Neural cell (in vitro differentiated cells): Measurements from ENCODE around the gene ZNF287. TPM values are rescaled to one million over a fixed set of nuclear protein-coding genes. Genes with fewer than 3 reads are reported as not detected.

Experiments used
- H2AFZ ChIP-seq: fragments of 200-600, 300-800 bp; sonication (generic), shearing (Covaris generic); 2 replicates; pipeline ENCODE4 v1.6.0; 2014; ENCODE audit warnings: low read depth, mild to moderate bottlenecking, antibody characterized with exemption, low read length, moderate library complexity
- H3F3A ChIP-seq: fragments of 200-600 bp; shearing (Covaris generic); 2 replicates; pipeline ENCODE4 v1.6.1; 2016; ENCODE audit warnings: mild to moderate bottlenecking, moderate library complexity, mixed read lengths, antibody characterized with exemption, low read length; ENCODE audit not compliant: insufficient read depth, poor library complexity, severe bottlenecking
- H3K27ac ChIP-seq: fragments of 200-600, 300-800 bp; sonication (generic), shearing (Covaris generic); 2 replicates; pipeline ENCODE4 v1.5.1; 2014; ENCODE audit warnings: mild to moderate bottlenecking, low read length, moderate library complexity
- H3K27me3 ChIP-seq: fragments of 300-800, 200-600 bp; sonication (generic), shearing (Covaris generic); 2 replicates; pipeline ENCODE4 v1.6.0; 2014; ENCODE audit warnings: mild to moderate bottlenecking, low read depth, low read length, moderate library complexity; ENCODE audit not compliant: insufficient read depth
- H3K36me3 ChIP-seq: fragments of 300-800, 200-600 bp; sonication (generic), shearing (Covaris generic); 2 replicates; pipeline ENCODE4 v1.5.1; 2014; ENCODE audit warnings: mild to moderate bottlenecking, antibody characterized with exemption, low read length, moderate library complexity; ENCODE audit not compliant: insufficient read depth
- H3K4me2 ChIP-seq: fragments of 300-800, 200-600 bp; sonication (generic), shearing (Covaris generic); 2 replicates; pipeline ENCODE4 v1.6.0; 2014; ENCODE audit warnings: mild to moderate bottlenecking, low read length
- H3K4me3 ChIP-seq: fragments of 300-800, 200-600 bp; sonication (generic), shearing (Covaris generic); 2 replicates; pipeline ENCODE4 v1.5.1; 2014; ENCODE audit warnings: mild to moderate bottlenecking, low read length, moderate library complexity
- H3K79me2 ChIP-seq: fragments of 200-600 bp; shearing (Covaris generic); replicated peaks from 2 replicates; pipeline ENCODE4 v1.6.0; 2014; ENCODE audit warnings: mild to moderate bottlenecking, low read length, moderate library complexity; ENCODE audit not compliant: insufficient read depth
- H3K9ac ChIP-seq: fragments of 300-800, 200-600 bp; sonication (generic), shearing (Covaris generic); 2 replicates; pipeline ENCODE4 v1.6.1; 2016; ENCODE audit warnings: mild to moderate bottlenecking, low read length, mixed read lengths
- H3K9me2 ChIP-seq: fragments of 200-600 bp; shearing (Covaris generic); 2 replicates; pipeline ENCODE4 v1.6.1; 2016; ENCODE audit warnings: mild to moderate bottlenecking, low read length, mixed read lengths; ENCODE audit not compliant: insufficient read depth
- H3K9me3 ChIP-seq: fragments of 200-600, 300-800 bp; sonication (generic), shearing (Covaris generic); 2 replicates; pipeline ENCODE4 v1.6.1; 2016; ENCODE audit warnings: mild to moderate bottlenecking, mixed run types, low read length, moderate library complexity, mixed read lengths
- H4K20me1 ChIP-seq: fragments of 200-600 bp; shearing (Covaris generic); 2 replicates; pipeline ENCODE4 v1.6.1; 2016; ENCODE audit warnings: mild to moderate bottlenecking, mixed run types; ENCODE audit not compliant: insufficient read depth
- EP300 ChIP-seq: fragments of 450-650 bp; conservative IDR thresholded peaks from 2 replicates; pipeline ENCODE4 v1.6.1; 2014; ENCODE audit warnings: antibody characterized with exemption, mild to moderate bottlenecking, moderate library complexity; ENCODE audit not compliant: poor library complexity, severe bottlenecking
- EZH2 ChIP-seq: fragments of 200-600, 300-800 bp; shearing (Covaris generic), sonication (generic); IDR thresholded peaks from 2 replicates; pipeline ENCODE4 v1.6.1; 2014; ENCODE audit warnings: antibody characterized with exemption, low read length, borderline replicate concordance, mild to moderate bottlenecking; ENCODE audit not compliant: insufficient read depth, poor library complexity, severe bottlenecking
- MXI1 ChIP-seq: fragments of 450-650 bp; conservative IDR thresholded peaks from 2 replicates; pipeline ENCODE4 v1.6.1; 2014; ENCODE audit warnings: antibody characterized with exemption, mild to moderate bottlenecking; ENCODE audit not compliant: poor library complexity, severe bottlenecking
- POLR2AphosphoS5 ChIP-seq: IDR thresholded peaks from 2 replicates; pipeline ENCODE4 v1.6.1; 2012
- RAD21 ChIP-seq: fragments of 450-650 bp; conservative IDR thresholded peaks from 2 replicates; pipeline ENCODE4 v1.6.1; 2014; ENCODE audit warnings: antibody characterized with exemption, mild to moderate bottlenecking, moderate library complexity
- SMC3 ChIP-seq: fragments of 450-650 bp; conservative IDR thresholded peaks from 2 replicates; pipeline ENCODE4 v1.6.1; 2014; ENCODE audit warnings: antibody characterized with exemption, mild to moderate bottlenecking, moderate library complexity; ENCODE audit not compliant: poor library complexity
- TAF1 ChIP-seq: IDR thresholded peaks from 2 replicates; pipeline ENCODE4 v1.6.1; 2012; ENCODE audit warnings: low read depth
- polyA plus RNA-seq: library from polyadenylated mRNA; depleted of rRNA; stranded (reverse); fragments of >200 nt; gene quantifications from 2 replicates; pipeline ENCODE4 v1.2.3, GENCODE V29; 2014
- TF ChIP-seq, protein P1 (sequence below): IDR thresholded peaks from 2 replicates; pipeline ENCODE4 v1.6.1; 2012; ENCODE audit warnings: borderline replicate concordance
- TF ChIP-seq, protein P2 (sequence below): fragments of 450-650 bp; IDR thresholded peaks from 2 replicates; pipeline ENCODE4 v1.5.1; 2014; ENCODE audit warnings: antibody characterized with exemption, mild to moderate bottlenecking, moderate library complexity; ENCODE audit not compliant: poor library complexity, severe bottlenecking

The ZNF287 gene
- polyA plus RNA-seq, 1 donor from 2014 or later = 12.6 TPM

DNA sequence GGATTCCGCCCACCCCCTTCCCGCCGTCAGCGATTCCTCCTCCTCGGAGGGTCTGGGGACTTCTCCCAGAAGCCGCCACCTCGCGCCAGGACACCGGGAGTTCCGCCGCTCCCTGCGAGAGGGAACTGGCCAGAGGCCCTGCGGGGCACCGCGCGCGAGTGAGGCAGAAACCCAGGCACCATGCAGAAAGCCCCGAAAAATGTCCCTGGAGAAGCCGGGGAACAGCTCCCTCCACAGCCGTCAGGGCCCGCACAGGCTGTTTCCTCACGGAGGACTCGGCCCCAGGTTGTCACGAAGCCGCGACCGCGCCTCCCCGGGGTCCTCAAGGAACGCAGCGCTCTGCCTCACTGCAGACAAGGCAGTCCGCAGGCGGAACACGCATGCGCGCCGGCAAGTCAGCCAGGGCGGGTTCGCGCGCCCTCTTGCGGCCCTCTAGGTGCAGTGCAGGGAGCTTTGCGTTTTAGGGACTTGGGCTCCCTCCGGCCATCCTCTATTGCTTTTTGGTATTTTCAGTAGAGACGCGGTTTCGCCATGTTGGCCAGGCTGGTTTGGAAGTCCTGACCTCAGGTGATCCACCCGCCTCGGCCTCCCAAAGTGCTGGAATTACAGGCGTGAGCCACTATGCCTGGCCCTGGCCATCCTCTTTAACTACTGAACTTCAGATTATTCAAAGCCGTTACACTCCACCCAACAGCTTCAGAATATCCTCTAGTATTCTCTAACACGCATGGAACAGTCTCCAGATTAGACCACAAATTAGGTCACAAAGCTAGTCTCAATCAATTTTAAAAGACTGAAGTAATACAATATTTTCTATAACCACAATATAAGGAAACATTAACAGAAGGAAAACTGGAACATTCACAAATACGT lies 20.3 kb upstream of the ZNF287 start:
- peak overlapping the region; percentile 92 for H2AFZ ChIP-seq
- no peaks in the 10 kb centered on the region for H3K9me2 ChIP-seq
- peak overlapping the region; percentile 78 for H3K9ac ChIP-seq
- H4K20me1 ChIP-seq = no peaks in the 10 kb centered on the region
- H3K36me3 ChIP-seq = no peaks in the 10 kb centered on the region
- TF ChIP-seq, protein P1, sequence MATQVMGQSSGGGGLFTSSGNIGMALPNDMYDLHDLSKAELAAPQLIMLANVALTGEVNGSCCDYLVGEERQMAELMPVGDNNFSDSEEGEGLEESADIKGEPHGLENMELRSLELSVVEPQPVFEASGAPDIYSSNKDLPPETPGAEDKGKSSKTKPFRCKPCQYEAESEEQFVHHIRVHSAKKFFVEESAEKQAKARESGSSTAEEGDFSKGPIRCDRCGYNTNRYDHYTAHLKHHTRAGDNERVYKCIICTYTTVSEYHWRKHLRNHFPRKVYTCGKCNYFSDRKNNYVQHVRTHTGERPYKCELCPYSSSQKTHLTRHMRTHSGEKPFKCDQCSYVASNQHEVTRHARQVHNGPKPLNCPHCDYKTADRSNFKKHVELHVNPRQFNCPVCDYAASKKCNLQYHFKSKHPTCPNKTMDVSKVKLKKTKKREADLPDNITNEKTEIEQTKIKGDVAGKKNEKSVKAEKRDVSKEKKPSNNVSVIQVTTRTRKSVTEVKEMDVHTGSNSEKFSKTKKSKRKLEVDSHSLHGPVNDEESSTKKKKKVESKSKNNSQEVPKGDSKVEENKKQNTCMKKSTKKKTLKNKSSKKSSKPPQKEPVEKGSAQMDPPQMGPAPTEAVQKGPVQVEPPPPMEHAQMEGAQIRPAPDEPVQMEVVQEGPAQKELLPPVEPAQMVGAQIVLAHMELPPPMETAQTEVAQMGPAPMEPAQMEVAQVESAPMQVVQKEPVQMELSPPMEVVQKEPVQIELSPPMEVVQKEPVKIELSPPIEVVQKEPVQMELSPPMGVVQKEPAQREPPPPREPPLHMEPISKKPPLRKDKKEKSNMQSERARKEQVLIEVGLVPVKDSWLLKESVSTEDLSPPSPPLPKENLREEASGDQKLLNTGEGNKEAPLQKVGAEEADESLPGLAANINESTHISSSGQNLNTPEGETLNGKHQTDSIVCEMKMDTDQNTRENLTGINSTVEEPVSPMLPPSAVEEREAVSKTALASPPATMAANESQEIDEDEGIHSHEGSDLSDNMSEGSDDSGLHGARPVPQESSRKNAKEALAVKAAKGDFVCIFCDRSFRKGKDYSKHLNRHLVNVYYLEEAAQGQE = peak; percentile 63
- TF ChIP-seq MXI1 (peak; percentile 37), TAF1 (peak; percentile 32), RAD21 (peak; percentile 89), EP300 (peak; percentile 33), EZH2 (no peak), POLR2AphosphoS5 (peak; percentile 89), SMC3 (peak; percentile 91)
- TF ChIP-seq, protein P2, sequence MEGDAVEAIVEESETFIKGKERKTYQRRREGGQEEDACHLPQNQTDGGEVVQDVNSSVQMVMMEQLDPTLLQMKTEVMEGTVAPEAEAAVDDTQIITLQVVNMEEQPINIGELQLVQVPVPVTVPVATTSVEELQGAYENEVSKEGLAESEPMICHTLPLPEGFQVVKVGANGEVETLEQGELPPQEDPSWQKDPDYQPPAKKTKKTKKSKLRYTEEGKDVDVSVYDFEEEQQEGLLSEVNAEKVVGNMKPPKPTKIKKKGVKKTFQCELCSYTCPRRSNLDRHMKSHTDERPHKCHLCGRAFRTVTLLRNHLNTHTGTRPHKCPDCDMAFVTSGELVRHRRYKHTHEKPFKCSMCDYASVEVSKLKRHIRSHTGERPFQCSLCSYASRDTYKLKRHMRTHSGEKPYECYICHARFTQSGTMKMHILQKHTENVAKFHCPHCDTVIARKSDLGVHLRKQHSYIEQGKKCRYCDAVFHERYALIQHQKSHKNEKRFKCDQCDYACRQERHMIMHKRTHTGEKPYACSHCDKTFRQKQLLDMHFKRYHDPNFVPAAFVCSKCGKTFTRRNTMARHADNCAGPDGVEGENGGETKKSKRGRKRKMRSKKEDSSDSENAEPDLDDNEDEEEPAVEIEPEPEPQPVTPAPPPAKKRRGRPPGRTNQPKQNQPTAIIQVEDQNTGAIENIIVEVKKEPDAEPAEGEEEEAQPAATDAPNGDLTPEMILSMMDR = peak; percentile 98
- no peaks in the 10 kb centered on the region for H3K79me2 ChIP-seq
- peak overlapping the region; percentile 80 for H3K4me3 ChIP-seq
- H3F3A ChIP-seq = no peaks in the 10 kb centered on the region
- H3K27me3 ChIP-seq = no peaks in the 10 kb centered on the region
- H3K4me2 ChIP-seq = peak overlapping the region; percentile 53
- H3K27ac ChIP-seq = peak overlapping the region; percentile 63
- H3K9me3 ChIP-seq = no peaks in the 10 kb centered on the region

- Histone ChIP-seq H3K36me3 (no peaks in the 10 kb centered on the region), H4K20me1 (no peaks in the 10 kb centered on the region), H3K27me3 (no peaks in the 10 kb centered on the region), H2AFZ (no peak overlapping the region), H3K79me2 (no peaks in the 10 kb centered on the region), H3K9me2 (no peaks in the 10 kb centered on the region), H3K27ac (no peak overlapping the region), H3K4me3 (no peak overlapping the region), H3K4me2 (no peak overlapping the region), H3K9ac (no peak overlapping the region), H3K9me3 (no peaks in the 10 kb centered on the region), H3F3A (no peaks in the 10 kb centered on the region)
- TF ChIP-seq TAF1 (no peak), EP300 (no peak), EZH2 (no peak), RAD21 (no peak), MXI1 (no peak), POLR2AphosphoS5 (no peak), SMC3 (no peak)
- TF ChIP-seq, protein P1 = no peak
- TF ChIP-seq, protein P2 = no peak
These were observed 16.8 kb upstream of the ZNF287 start for GRCh38 chr17:16585796-16586195.
